SH-SY5Y (cell line): ENCODE data around the gene AKAP6.

Experiments
- GATA2 ChIP-seq: IDR thresholded peaks from 2 replicates; pipeline ENCODE4 v1.6.1; 2011; ENCODE audit warnings: mild to moderate bottlenecking, low read depth, low read length
- GATA3 ChIP-seq: IDR thresholded peaks from 2 replicates; pipeline ENCODE4 v1.6.1; 2011; ENCODE audit warnings: low read depth, mild to moderate bottlenecking, low read length, moderate library complexity

DNA sequence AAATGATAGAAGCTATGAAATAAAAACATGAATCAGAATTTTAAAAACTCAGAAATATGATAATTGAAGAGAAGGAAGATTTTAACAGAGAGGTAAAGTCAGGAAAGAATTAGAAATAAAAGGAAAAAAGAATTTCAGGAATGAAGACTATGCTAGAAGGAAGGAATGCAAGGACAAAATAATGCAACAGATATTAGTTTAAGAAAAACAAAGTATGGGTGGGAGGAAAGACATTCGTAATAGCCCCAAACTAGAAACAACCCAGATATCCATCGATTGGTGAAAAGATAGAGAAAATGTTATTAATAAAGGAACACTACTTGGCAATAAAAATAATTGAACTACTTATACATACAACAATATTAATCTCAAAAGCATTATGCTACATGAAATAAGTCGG is 129.6 kb downstream of the AKAP6 start:
- TF ChIP-seq GATA3 (no peak), GATA2 (no peak)
